Endothelial cell of umbilical vein (primary cell): ENCODE data around the gene RXFP4. TPM values are rescaled to one million over a fixed set of nuclear protein-coding genes. Genes with fewer than 3 reads are reported as not detected.

Experiments used
- BruUV-seq: library from RNA; stranded (reverse); fragments of 400-500 nt; replicated peaks from 2 replicates; lab custom pipeline; 2021; lab: Mats Ljungman, UMichigan
- CTCF ChIA-PET: fragments of 300-600, 350-600 bp; sonication (Branson Sonifier 250); formaldehyde crosslinking; loops from one replicate; lab custom pipeline; 2021; ENCODE audit warnings: antibody characterized with exemption, inconsistent platforms; lab: Charles Lee
- POLR2A ChIA-PET: fragments of 300-600, 350-600 bp; sonication (Branson Sonifier 250); formaldehyde crosslinking; loops from one replicate; lab custom pipeline; 2021; ENCODE audit warnings: antibody characterized with exemption, inconsistent platforms; lab: Charles Lee
- DNase-seq: peaks from one replicate; pipeline ENCODE4 v3.0.0-alpha.2; 2011; ENCODE audit warnings: low read depth, low spot score
- FAIRE-seq: peaks from 2 replicates; lab custom pipeline; 2011; peaks lifted over from hg19 to GRCh38; lab: Jason Lieb, UNC
- H2AFZ ChIP-seq: 2 replicates; pipeline ENCODE4 v1.6.0; 2012; ENCODE audit warnings: low read depth, low read length, control low read depth, inconsistent platforms
- H3K27ac ChIP-seq: 2 replicates; pipeline ENCODE4 v1.5.1; 2011; ENCODE audit warnings: low read depth, mild to moderate bottlenecking, control low read depth, low read length, moderate library complexity; ENCODE audit not compliant: insufficient read depth
- H3K27me3 ChIP-seq, 2 experiments: 2 replicates each; pipeline versions ENCODE4 v1.6.0 to v1.6.1; 2011; ENCODE audit warnings: low read length in 2 of 2, mixed read lengths in 1 of 2; ENCODE audit not compliant: control insufficient read depth in 2 of 2, insufficient read depth in 2 of 2
- H3K36me3 ChIP-seq, 2 experiments: 2 replicates in 1 of 2; 3 replicates in 1 of 2; pipeline ENCODE4 v1.5.1; 2011; ENCODE audit warnings: low read length in 2 of 2, mild to moderate bottlenecking in 1 of 2, moderate library complexity in 1 of 2; ENCODE audit not compliant: control insufficient read depth in 2 of 2, insufficient read depth in 2 of 2; ENCODE audit errors: extremely low read depth in 1 of 2
- H3K4me1 ChIP-seq: 3 replicates; pipeline ENCODE4 v1.5.1; 2011; ENCODE audit warnings: mild to moderate bottlenecking, low read length; ENCODE audit not compliant: control insufficient read depth, insufficient read depth; ENCODE audit errors: extremely low read depth
- H3K4me2 ChIP-seq: 2 replicates; pipeline ENCODE4 v1.6.1; 2011; ENCODE audit warnings: low read length, control low read depth, mixed read lengths; ENCODE audit not compliant: insufficient read depth
- H3K4me3 ChIP-seq, 3 experiments: fragments of 200-600 bp in 1 of 3; sonication (generic), shearing (Covaris generic) in 1 of 3; replicated peaks in 1 of 3; 2 replicates each; pipeline ENCODE4 v1.5.1; 2011 to 2016; ENCODE audit warnings: control low read depth in 3 of 3, low read length in 3 of 3, mild to moderate bottlenecking in 2 of 3, inconsistent platforms in 1 of 3, low read depth in 1 of 3, moderate library complexity in 1 of 3; ENCODE audit not compliant: insufficient read depth in 1 of 3
- H3K79me2 ChIP-seq: 2 replicates; pipeline ENCODE4 v1.6.0; 2012; ENCODE audit warnings: low read length, inconsistent platforms; ENCODE audit not compliant: control insufficient read depth, insufficient read depth
- H3K9ac ChIP-seq: replicated peaks from 2 replicates; pipeline ENCODE3; 2011; ENCODE audit warnings: low read length, control low read depth; ENCODE audit not compliant: insufficient read depth; ENCODE audit errors: extremely low read depth
- H3K9me1 ChIP-seq: replicated peaks from 3 replicates; pipeline ENCODE4 v1.6.0; 2011; ENCODE audit warnings: mild to moderate bottlenecking, low read length; ENCODE audit not compliant: control insufficient read depth, insufficient read depth; ENCODE audit errors: extremely low read depth
- H3K9me3 ChIP-seq: replicated peaks from 2 replicates; pipeline ENCODE4 v1.5.1; 2012; ENCODE audit warnings: low read length, inconsistent platforms; ENCODE audit not compliant: control insufficient read depth, insufficient read depth
- H4K20me1 ChIP-seq: replicated peaks from 2 replicates; pipeline ENCODE3; 2011; ENCODE audit warnings: mild to moderate bottlenecking, low read length; ENCODE audit not compliant: control insufficient read depth, insufficient read depth; ENCODE audit errors: extremely low read depth
- EZH2 ChIP-seq: IDR thresholded peaks from 2 replicates; pipeline ENCODE4 v1.6.1; 2012; ENCODE audit warnings: borderline replicate concordance, low read depth, mild to moderate bottlenecking, moderate library complexity, low read length, inconsistent platforms; ENCODE audit not compliant: severe bottlenecking
- FOS ChIP-seq: IDR thresholded peaks from 2 replicates; pipeline ENCODE4 v1.6.1; 2011; ENCODE audit warnings: mild to moderate bottlenecking, low read length, moderate library complexity, borderline replicate concordance; ENCODE audit not compliant: insufficient read depth
- GATA2 ChIP-seq: IDR thresholded peaks from 2 replicates; pipeline ENCODE4 v1.7.0; 2011; ENCODE audit warnings: low read depth, mild to moderate bottlenecking, moderate library complexity, mixed read lengths, low read length; ENCODE audit not compliant: insufficient read length, insufficient read depth
- JUN ChIP-seq: IDR thresholded peaks from 2 replicates; pipeline ENCODE4 v1.6.1; 2011; ENCODE audit warnings: borderline replicate concordance, low read depth; ENCODE audit not compliant: insufficient read length, insufficient read depth
- MAX ChIP-seq: IDR thresholded peaks from 2 replicates; pipeline ENCODE4 v1.6.1; 2011; ENCODE audit not compliant: insufficient read depth, insufficient read length
- MYC ChIP-seq: IDR thresholded peaks from one replicate; pipeline ENCODE4 v1.6.1; 2011; ENCODE audit warnings: mild to moderate bottlenecking, low read depth, low read length
- POLR2A ChIP-seq: IDR thresholded peaks from 2 replicates; pipeline ENCODE4 v1.6.1; 2012; ENCODE audit warnings: low read depth, mild to moderate bottlenecking, control low read depth, low read length
- POLR2AphosphoS5 ChIP-seq: IDR thresholded peaks from 2 replicates; pipeline ENCODE4 v1.6.1; 2012; ENCODE audit warnings: low read depth, mild to moderate bottlenecking, control low read depth, low read length, moderate library complexity; ENCODE audit not compliant: insufficient read depth
- dilution Hi-C: fragments of 300-500 bp; cut with MboI; formaldehyde crosslinking; loops from one replicate; pipeline ENCODE4 v1.15.0; 2019; ENCODE audit warnings: low sequenced_read_pairs; ENCODE audit not compliant: extremely low pct_ligation_motif_present
- intact Hi-C: fragments of 100-400 bp; cut with micrococcal nuclease; formaldehyde crosslinking; loops from one replicate; pipeline ENCODE4 v1.10.0; 2022
- polyA plus RNA-seq, 4 experiments: library from polyadenylated mRNA; depleted of rRNA in 3 of 4; stranded (reverse) in 3 of 4; unstranded in 1 of 4; fragments of >200 nt; gene quantifications; 2 replicates each; pipeline versions ENCODE4 v1.2.1 to v1.2.3, GENCODE V29; 2011 to 2012; ENCODE audit warnings: missing spikeins in 1 of 4
- total RNA-seq: library from RNA; stranded (reverse); gene quantifications from 2 replicates; pipeline ENCODE4 v1.2.3, GENCODE V29; 2021
- TF ChIP-seq, protein P1 (sequence below), 2 donors: IDR thresholded peaks; 1 replicate in 1 of 2; 2 replicates in 1 of 2; pipeline ENCODE4 v1.5.1; 2011; ENCODE audit warnings: low read length in 2 of 2, mild to moderate bottlenecking in 2 of 2, moderate library complexity in 2 of 2, control low read depth in 1 of 2, inconsistent platforms in 1 of 2, low read depth in 1 of 2; ENCODE audit not compliant: insufficient read depth in 1 of 2; ENCODE audit errors: extremely low read depth in 1 of 2

RXFP4 gene
- total and polyA plus RNA-seq, 2 donors (not counting 3 experiments of a cell fraction or from before 2014, with no cell fraction given) = not detected

GRCh38 chr1:155970531-155971167, 29.2 kb downstream of the RXFP4 start:
- DNase-seq (peak; percentile 91), FAIRE-seq (peak; percentile 100)
- H2AFZ ChIP-seq = no peak overlapping the region
- H3K9me3 ChIP-seq = no peaks in the 10 kb centered on the region
- peak overlapping the region; percentile 35 for H3K27ac ChIP-seq
- H3K4me3 ChIP-seq = no peak overlapping the region
- H3K9me1 ChIP-seq = no peaks in the 10 kb centered on the region
- H3K36me3 ChIP-seq = peaks cover 7 to 16% of the 10 kb centered on the region in 2 experiments
- no peaks in the 10 kb centered on the region for H4K20me1 ChIP-seq
- ChIA-PET POLR2A (interaction anchor here (0.7 kb wide), 1 partner anchor 8 kb away, joined by 3 read pairs; the partner anchor contains the start of gene ARHGEF2), CTCF (interaction anchor here (1.0 to 2.0 kb wide), 5 partner anchors 8 to 19 kb away, joined by 4 to 20 read pairs (median 8); partner anchors contain the start of gene ARHGEF2)
- no peaks in the 10 kb centered on the region for H3K27me3 ChIP-seq
- TF ChIP-seq EZH2 = no peak
- TF ChIP-seq MAX = peak; percentile 63
- TF ChIP-seq JUN = peak; percentile 48
- TF ChIP-seq POLR2A = peak; percentile 74
- peak; percentile 85 for TF ChIP-seq POLR2AphosphoS5
- peak; percentile 92 for TF ChIP-seq FOS
- TF ChIP-seq, protein P1, sequence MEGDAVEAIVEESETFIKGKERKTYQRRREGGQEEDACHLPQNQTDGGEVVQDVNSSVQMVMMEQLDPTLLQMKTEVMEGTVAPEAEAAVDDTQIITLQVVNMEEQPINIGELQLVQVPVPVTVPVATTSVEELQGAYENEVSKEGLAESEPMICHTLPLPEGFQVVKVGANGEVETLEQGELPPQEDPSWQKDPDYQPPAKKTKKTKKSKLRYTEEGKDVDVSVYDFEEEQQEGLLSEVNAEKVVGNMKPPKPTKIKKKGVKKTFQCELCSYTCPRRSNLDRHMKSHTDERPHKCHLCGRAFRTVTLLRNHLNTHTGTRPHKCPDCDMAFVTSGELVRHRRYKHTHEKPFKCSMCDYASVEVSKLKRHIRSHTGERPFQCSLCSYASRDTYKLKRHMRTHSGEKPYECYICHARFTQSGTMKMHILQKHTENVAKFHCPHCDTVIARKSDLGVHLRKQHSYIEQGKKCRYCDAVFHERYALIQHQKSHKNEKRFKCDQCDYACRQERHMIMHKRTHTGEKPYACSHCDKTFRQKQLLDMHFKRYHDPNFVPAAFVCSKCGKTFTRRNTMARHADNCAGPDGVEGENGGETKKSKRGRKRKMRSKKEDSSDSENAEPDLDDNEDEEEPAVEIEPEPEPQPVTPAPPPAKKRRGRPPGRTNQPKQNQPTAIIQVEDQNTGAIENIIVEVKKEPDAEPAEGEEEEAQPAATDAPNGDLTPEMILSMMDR (IDR thresholded peaks at IDR 0.05; ENCODE audit: extremely low read depth in 1 of 2, insufficient read depth in 1 of 2, low read depth in 1 of 2, low read length in 2 of 2) = no peak
- peak; percentile 89 for TF ChIP-seq MYC
- no peak for TF ChIP-seq GATA2
- H3K9ac ChIP-seq = peak overlapping the region; percentile 7
- no TSS peak for BruUV-seq
- dilution Hi-C loops = no loop called here
- peaks cover 81% of the 10 kb centered on the region for H3K4me1 ChIP-seq
- peaks cover 82% of the 10 kb centered on the region for H3K79me2 ChIP-seq
- H3K4me2 ChIP-seq = peak overlapping the region; percentile 12
- intact Hi-C loops = loop anchor here (1.0 kb wide), 1 partner anchor 36 kb away; the partner anchor contains the start of gene KHDC4
